Liver (tissue), 3 donors: ENCODE results near the gene RARRES2.

Experiments
- CTCF ChIP-seq: fragments of 150-350 bp; IDR thresholded peaks from 2 replicates; pipeline ENCODE4 v1.5.1; 2017; ENCODE audit warnings: improper control_type of control experiment, low read depth, low read length; ENCODE audit not compliant: missing input control
- EGR1 ChIP-seq, 2 donors: IDR thresholded peaks; 2 replicates each; pipeline ENCODE4 v1.6.1; 2016 to 2018; ENCODE audit warnings: antibody characterized with exemption in 2 of 2, low read depth in 2 of 2
- FOXA1 ChIP-seq: IDR thresholded peaks from 2 replicates; pipeline ENCODE4 v1.6.1; 2016; ENCODE audit warnings: antibody characterized with exemption
- JUND ChIP-seq, 2 donors: IDR thresholded peaks; 2 replicates each; pipeline ENCODE4 v1.6.1; 2016; ENCODE audit warnings: antibody characterized with exemption in 2 of 2
- MAX ChIP-seq: IDR thresholded peaks from 2 replicates; pipeline ENCODE4 v1.6.1; 2016; ENCODE audit warnings: antibody characterized with exemption
- NR2F2 ChIP-seq: IDR thresholded peaks from 2 replicates; pipeline ENCODE4 v1.6.1; 2016; ENCODE audit warnings: antibody characterized with exemption
- RAD21 ChIP-seq, 2 donors: IDR thresholded peaks; 2 replicates each; pipeline ENCODE4 v1.6.1; 2016; ENCODE audit warnings: antibody characterized with exemption in 2 of 2, mild to moderate bottlenecking in 2 of 2
- REST ChIP-seq: IDR thresholded peaks from 2 replicates; pipeline ENCODE4 v1.6.1; 2016; ENCODE audit warnings: antibody characterized with exemption, mild to moderate bottlenecking
- RXRA ChIP-seq, 2 donors: IDR thresholded peaks; 2 replicates each; pipeline ENCODE4 v1.6.1; 2017 to 2018; ENCODE audit warnings: antibody characterized with exemption in 2 of 2, mild to moderate bottlenecking in 1 of 2
- SP1 ChIP-seq: IDR thresholded peaks from 2 replicates; pipeline ENCODE4 v1.6.1; 2018; ENCODE audit warnings: antibody characterized with exemption, mild to moderate bottlenecking
- TAF1 ChIP-seq: conservative IDR thresholded peaks from 2 replicates; pipeline ENCODE4 v1.6.1; 2016; ENCODE audit warnings: antibody characterized with exemption, mild to moderate bottlenecking
- ZBTB33 ChIP-seq: IDR thresholded peaks from 2 replicates; pipeline ENCODE4 v1.6.1; 2016; ENCODE audit warnings: antibody characterized with exemption
- donor health status: healthy.
- donor health status: healthy.

- TF ChIP-seq CTCF (no peak), RAD21 (IDR thresholded peaks at IDR 0.05) (no peak), MAX (no peak), ZBTB33 (no peak), EGR1 (IDR thresholded peaks at IDR 0.05; ENCODE audit: low read depth in 2 of 2) (no peak), TAF1 (no peak), JUND (IDR thresholded peaks at IDR 0.05) (no peak), NR2F2 (no peak), SP1 (no peak), FOXA1 (no peak), REST (no peak), RXRA (IDR thresholded peaks at IDR 0.05) (no peak)
Measured at GRCh38 chr7:150345012-150345411, 3.6 kb upstream of the RARRES2 start.
